Gastroesophageal sphincter (tissue), 3 donors: Measurements from ENCODE around the gene SH3PXD2A.

Experiments
- EP300 ChIP-seq: sonication (generic); formaldehyde crosslinking; IDR thresholded peaks from one replicate; pipeline ENCODE4 v1.6.1; 2017; ENCODE audit warnings: antibody characterized with exemption, mild to moderate bottlenecking
- POLR2A ChIP-seq, 2 donors: fragments of 450-650 bp; IDR thresholded peaks; one replicate each; pipeline ENCODE4 v1.6.1; 2017; ENCODE audit warnings: antibody characterized with exemption in 2 of 2, mild to moderate bottlenecking in 2 of 2, moderate library complexity in 1 of 2
- POLR2AphosphoS5 ChIP-seq: sonication (generic); formaldehyde crosslinking; IDR thresholded peaks from one replicate; pipeline ENCODE4 v1.6.1; 2017; ENCODE audit warnings: antibody characterized with exemption
- TF ChIP-seq, protein P1 (sequence below), 4 experiments: fragments of 200-600 bp in 2 of 4; fragments of 450-650 bp in 2 of 4; sonication (generic) in 1 of 4; IDR thresholded peaks; one replicate each; pipeline ENCODE4 v1.5.1; 2017 to 2019; ENCODE audit warnings: antibody characterized with exemption in 4 of 4, mild to moderate bottlenecking in 2 of 4, moderate library complexity in 2 of 4

- TF ChIP-seq POLR2A (IDR thresholded peaks at IDR 0.05), result no peak
- TF ChIP-seq, protein P1, sequence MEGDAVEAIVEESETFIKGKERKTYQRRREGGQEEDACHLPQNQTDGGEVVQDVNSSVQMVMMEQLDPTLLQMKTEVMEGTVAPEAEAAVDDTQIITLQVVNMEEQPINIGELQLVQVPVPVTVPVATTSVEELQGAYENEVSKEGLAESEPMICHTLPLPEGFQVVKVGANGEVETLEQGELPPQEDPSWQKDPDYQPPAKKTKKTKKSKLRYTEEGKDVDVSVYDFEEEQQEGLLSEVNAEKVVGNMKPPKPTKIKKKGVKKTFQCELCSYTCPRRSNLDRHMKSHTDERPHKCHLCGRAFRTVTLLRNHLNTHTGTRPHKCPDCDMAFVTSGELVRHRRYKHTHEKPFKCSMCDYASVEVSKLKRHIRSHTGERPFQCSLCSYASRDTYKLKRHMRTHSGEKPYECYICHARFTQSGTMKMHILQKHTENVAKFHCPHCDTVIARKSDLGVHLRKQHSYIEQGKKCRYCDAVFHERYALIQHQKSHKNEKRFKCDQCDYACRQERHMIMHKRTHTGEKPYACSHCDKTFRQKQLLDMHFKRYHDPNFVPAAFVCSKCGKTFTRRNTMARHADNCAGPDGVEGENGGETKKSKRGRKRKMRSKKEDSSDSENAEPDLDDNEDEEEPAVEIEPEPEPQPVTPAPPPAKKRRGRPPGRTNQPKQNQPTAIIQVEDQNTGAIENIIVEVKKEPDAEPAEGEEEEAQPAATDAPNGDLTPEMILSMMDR (IDR thresholded peaks at IDR 0.05), result no peak
- TF ChIP-seq POLR2AphosphoS5, result no peak
- no peak for TF ChIP-seq EP300
Measured at GRCh38 chr10:103555325-103555649, 300.1 kb downstream of the SH3PXD2A start.
